Neural cell (in vitro differentiated cells): ENCODE results near the gene COL5A1. TPM values are rescaled to one million over a fixed set of nuclear protein-coding genes. Genes with fewer than 3 reads are reported as not detected.

Source experiments
- H2AFZ ChIP-seq: fragments of 200-600, 300-800 bp; sonication (generic), shearing (Covaris generic); 2 replicates; pipeline ENCODE4 v1.6.0; 2014; ENCODE audit warnings: low read depth, mild to moderate bottlenecking, antibody characterized with exemption, low read length, moderate library complexity
- H3F3A ChIP-seq: fragments of 200-600 bp; shearing (Covaris generic); 2 replicates; pipeline ENCODE4 v1.6.1; 2016; ENCODE audit warnings: mild to moderate bottlenecking, moderate library complexity, mixed read lengths, antibody characterized with exemption, low read length; ENCODE audit not compliant: insufficient read depth, poor library complexity, severe bottlenecking
- H3K27ac ChIP-seq: fragments of 200-600, 300-800 bp; sonication (generic), shearing (Covaris generic); 2 replicates; pipeline ENCODE4 v1.5.1; 2014; ENCODE audit warnings: mild to moderate bottlenecking, low read length, moderate library complexity
- H3K27me3 ChIP-seq: fragments of 300-800, 200-600 bp; sonication (generic), shearing (Covaris generic); 2 replicates; pipeline ENCODE4 v1.6.0; 2014; ENCODE audit warnings: mild to moderate bottlenecking, low read depth, low read length, moderate library complexity; ENCODE audit not compliant: insufficient read depth
- H3K36me3 ChIP-seq: fragments of 300-800, 200-600 bp; sonication (generic), shearing (Covaris generic); 2 replicates; pipeline ENCODE4 v1.5.1; 2014; ENCODE audit warnings: mild to moderate bottlenecking, antibody characterized with exemption, low read length, moderate library complexity; ENCODE audit not compliant: insufficient read depth
- H3K4me2 ChIP-seq: fragments of 300-800, 200-600 bp; sonication (generic), shearing (Covaris generic); 2 replicates; pipeline ENCODE4 v1.6.0; 2014; ENCODE audit warnings: mild to moderate bottlenecking, low read length
- H3K4me3 ChIP-seq: fragments of 300-800, 200-600 bp; sonication (generic), shearing (Covaris generic); 2 replicates; pipeline ENCODE4 v1.5.1; 2014; ENCODE audit warnings: mild to moderate bottlenecking, low read length, moderate library complexity
- H3K79me2 ChIP-seq: fragments of 200-600 bp; shearing (Covaris generic); replicated peaks from 2 replicates; pipeline ENCODE4 v1.6.0; 2014; ENCODE audit warnings: mild to moderate bottlenecking, low read length, moderate library complexity; ENCODE audit not compliant: insufficient read depth
- H3K9ac ChIP-seq: fragments of 300-800, 200-600 bp; sonication (generic), shearing (Covaris generic); 2 replicates; pipeline ENCODE4 v1.6.1; 2016; ENCODE audit warnings: mild to moderate bottlenecking, low read length, mixed read lengths
- H3K9me2 ChIP-seq: fragments of 200-600 bp; shearing (Covaris generic); 2 replicates; pipeline ENCODE4 v1.6.1; 2016; ENCODE audit warnings: mild to moderate bottlenecking, low read length, mixed read lengths; ENCODE audit not compliant: insufficient read depth
- H3K9me3 ChIP-seq: fragments of 200-600, 300-800 bp; sonication (generic), shearing (Covaris generic); 2 replicates; pipeline ENCODE4 v1.6.1; 2016; ENCODE audit warnings: mild to moderate bottlenecking, mixed run types, low read length, moderate library complexity, mixed read lengths
- H4K20me1 ChIP-seq: fragments of 200-600 bp; shearing (Covaris generic); 2 replicates; pipeline ENCODE4 v1.6.1; 2016; ENCODE audit warnings: mild to moderate bottlenecking, mixed run types; ENCODE audit not compliant: insufficient read depth
- EP300 ChIP-seq: fragments of 450-650 bp; conservative IDR thresholded peaks from 2 replicates; pipeline ENCODE4 v1.6.1; 2014; ENCODE audit warnings: antibody characterized with exemption, mild to moderate bottlenecking, moderate library complexity; ENCODE audit not compliant: poor library complexity, severe bottlenecking
- EZH2 ChIP-seq: fragments of 200-600, 300-800 bp; shearing (Covaris generic), sonication (generic); IDR thresholded peaks from 2 replicates; pipeline ENCODE4 v1.6.1; 2014; ENCODE audit warnings: antibody characterized with exemption, low read length, borderline replicate concordance, mild to moderate bottlenecking; ENCODE audit not compliant: insufficient read depth, poor library complexity, severe bottlenecking
- MXI1 ChIP-seq: fragments of 450-650 bp; conservative IDR thresholded peaks from 2 replicates; pipeline ENCODE4 v1.6.1; 2014; ENCODE audit warnings: antibody characterized with exemption, mild to moderate bottlenecking; ENCODE audit not compliant: poor library complexity, severe bottlenecking
- POLR2AphosphoS5 ChIP-seq: IDR thresholded peaks from 2 replicates; pipeline ENCODE4 v1.6.1; 2012
- RAD21 ChIP-seq: fragments of 450-650 bp; conservative IDR thresholded peaks from 2 replicates; pipeline ENCODE4 v1.6.1; 2014; ENCODE audit warnings: antibody characterized with exemption, mild to moderate bottlenecking, moderate library complexity
- REST ChIP-seq: IDR thresholded peaks from 2 replicates; pipeline ENCODE4 v1.6.1; 2012; ENCODE audit warnings: borderline replicate concordance
- SMC3 ChIP-seq: fragments of 450-650 bp; conservative IDR thresholded peaks from 2 replicates; pipeline ENCODE4 v1.6.1; 2014; ENCODE audit warnings: antibody characterized with exemption, mild to moderate bottlenecking, moderate library complexity; ENCODE audit not compliant: poor library complexity
- TAF1 ChIP-seq: IDR thresholded peaks from 2 replicates; pipeline ENCODE4 v1.6.1; 2012; ENCODE audit warnings: low read depth
- polyA plus RNA-seq: library from polyadenylated mRNA; depleted of rRNA; stranded (reverse); fragments of >200 nt; gene quantifications from 2 replicates; pipeline ENCODE4 v1.2.3, GENCODE V29; 2014
- TF ChIP-seq, protein P1 (sequence below): fragments of 450-650 bp; IDR thresholded peaks from 2 replicates; pipeline ENCODE4 v1.5.1; 2014; ENCODE audit warnings: antibody characterized with exemption, mild to moderate bottlenecking, moderate library complexity; ENCODE audit not compliant: poor library complexity, severe bottlenecking

The COL5A1 gene
- polyA plus RNA-seq, 1 donor from 2014 or later = not detected

DNA sequence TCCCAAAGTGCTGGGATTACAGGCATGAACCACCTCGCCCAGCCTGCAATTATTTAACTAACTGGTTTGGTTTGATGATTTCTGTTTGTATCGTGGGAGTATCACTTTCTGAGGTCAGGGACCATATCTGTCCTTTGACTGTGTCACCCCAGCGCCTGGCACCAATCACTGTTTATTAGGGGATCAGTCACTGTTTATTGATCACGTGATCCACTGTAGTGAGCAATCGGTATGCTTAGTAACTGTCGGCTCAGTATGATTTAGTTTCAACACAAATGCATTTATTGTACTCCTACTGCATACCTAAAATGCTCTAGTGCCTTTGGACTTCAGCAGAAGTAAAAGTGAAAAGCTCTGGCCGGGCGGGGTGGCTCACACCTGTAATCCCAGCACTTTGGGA lies 54.8 kb downstream of the COL5A1 start:
- Histone ChIP-seq H3K4me3 (no peak overlapping the region), H3K27me3 (no peaks in the 10 kb centered on the region), H3K9ac (no peak overlapping the region), H3K27ac (no peak overlapping the region), H3K9me2 (no peaks in the 10 kb centered on the region), H3K79me2 (no peaks in the 10 kb centered on the region), H3F3A (no peaks in the 10 kb centered on the region), H3K4me2 (no peak overlapping the region), H3K36me3 (no peaks in the 10 kb centered on the region), H4K20me1 (no peaks in the 10 kb centered on the region), H3K9me3 (no peaks in the 10 kb centered on the region), H2AFZ (no peak overlapping the region)
- TF ChIP-seq TAF1 (no peak), MXI1 (no peak), SMC3 (no peak), EP300 (no peak), RAD21 (no peak), POLR2AphosphoS5 (no peak), EZH2 (no peak), REST (no peak)
- TF ChIP-seq, protein P1, sequence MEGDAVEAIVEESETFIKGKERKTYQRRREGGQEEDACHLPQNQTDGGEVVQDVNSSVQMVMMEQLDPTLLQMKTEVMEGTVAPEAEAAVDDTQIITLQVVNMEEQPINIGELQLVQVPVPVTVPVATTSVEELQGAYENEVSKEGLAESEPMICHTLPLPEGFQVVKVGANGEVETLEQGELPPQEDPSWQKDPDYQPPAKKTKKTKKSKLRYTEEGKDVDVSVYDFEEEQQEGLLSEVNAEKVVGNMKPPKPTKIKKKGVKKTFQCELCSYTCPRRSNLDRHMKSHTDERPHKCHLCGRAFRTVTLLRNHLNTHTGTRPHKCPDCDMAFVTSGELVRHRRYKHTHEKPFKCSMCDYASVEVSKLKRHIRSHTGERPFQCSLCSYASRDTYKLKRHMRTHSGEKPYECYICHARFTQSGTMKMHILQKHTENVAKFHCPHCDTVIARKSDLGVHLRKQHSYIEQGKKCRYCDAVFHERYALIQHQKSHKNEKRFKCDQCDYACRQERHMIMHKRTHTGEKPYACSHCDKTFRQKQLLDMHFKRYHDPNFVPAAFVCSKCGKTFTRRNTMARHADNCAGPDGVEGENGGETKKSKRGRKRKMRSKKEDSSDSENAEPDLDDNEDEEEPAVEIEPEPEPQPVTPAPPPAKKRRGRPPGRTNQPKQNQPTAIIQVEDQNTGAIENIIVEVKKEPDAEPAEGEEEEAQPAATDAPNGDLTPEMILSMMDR = no peak

DNA sequence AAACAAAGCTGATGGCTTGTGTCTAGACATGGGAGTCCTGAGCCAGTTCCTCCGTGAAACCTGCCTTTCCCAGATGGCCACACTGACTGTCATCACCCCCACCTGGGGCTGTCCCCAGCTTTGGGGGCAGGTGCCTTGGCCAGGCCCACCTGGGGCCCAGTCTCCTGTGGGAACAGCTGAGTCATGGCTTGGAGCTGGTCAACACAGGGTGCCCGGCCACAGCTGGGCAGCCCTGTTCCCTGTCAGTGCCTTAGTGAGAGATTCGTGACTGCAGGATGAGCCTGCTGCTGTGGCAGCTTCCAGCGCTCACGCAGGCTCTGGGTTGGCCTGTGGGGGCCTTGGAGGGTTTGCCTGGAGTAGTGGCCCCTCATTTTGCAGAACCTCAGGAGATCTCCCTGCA lies 56.5 kb downstream of the COL5A1 start:
- no peak overlapping the region for H3K4me2 ChIP-seq
- no peaks in the 10 kb centered on the region for H3K36me3 ChIP-seq
- H3K79me2 ChIP-seq = no peaks in the 10 kb centered on the region
- no peak overlapping the region for H3K4me3 ChIP-seq
- no peaks in the 10 kb centered on the region for H3F3A ChIP-seq
- TF ChIP-seq EZH2 (no peak), SMC3 (no peak), EP300 (no peak), RAD21 (no peak), TAF1 (no peak), REST (no peak), MXI1 (no peak), POLR2AphosphoS5 (no peak)
- TF ChIP-seq, protein P1 = no peak
- no peaks in the 10 kb centered on the region for H3K9me3 ChIP-seq
- no peaks in the 10 kb centered on the region for H3K9me2 ChIP-seq
- H4K20me1 ChIP-seq = no peaks in the 10 kb centered on the region
- H3K27me3 ChIP-seq = no peaks in the 10 kb centered on the region
- no peak overlapping the region for H3K27ac ChIP-seq
- H3K9ac ChIP-seq = no peak overlapping the region
- H2AFZ ChIP-seq = no peak overlapping the region
